ENCODE measurements around the gene WHAMM. TPM values are rescaled to one million over a fixed set of nuclear protein-coding genes. Genes with fewer than 3 reads are reported as not detected.
A peak's percentile ranks its signal among the peaks of the same experiment; 100 is the strongest.
"Not testable (repeated sequence)": the region's sequence is repeated elsewhere in the genome, so short reads cannot be mapped to it uniquely, and the experiment has no call there.

Gene WHAMM
- total RNA-seq, 2 donors from 2014 or later: 6.0 to 9.2 TPM

- no peak overlapping the region for H3K27ac ChIP-seq
- peaks cover 0 to 13% of the 10 kb centered on the region in 2 donors for H3K36me3 ChIP-seq (replicated peaks in 1 of 2; ENCODE audit: insufficient read depth in 1 of 2, low read depth in 2 of 2)
- intact Hi-C loops (cut with DNase I): no loop called here
- H3K4me3 ChIP-seq: no peak overlapping the region
- ATAC-seq (no peak), DNase-seq (no peak)
- H3K4me1 ChIP-seq: peaks cover 11% of the 10 kb centered on the region
- 89 to 95% methylated on average over 11 of the region's 11 CpGs for WGBS, 2 donors
- no peaks in the 10 kb centered on the region for H3K9me3 ChIP-seq
- H3K27me3 ChIP-seq: no peaks in the 10 kb centered on the region
- TF ChIP-seq CTCF (IDR thresholded peaks at IDR 0.05) (no peak), POLR2A (IDR thresholded peaks at IDR 0.05) (no peak)
These were observed 49.5 kb downstream of the WHAMM start for GRCh38 chr15:82858932-82859331.

- H3K4me1 ChIP-seq: peaks cover 21% of the 10 kb centered on the region
- no peak for DNase-seq
- H3K4me3 ChIP-seq: no peak overlapping the region
- no peak overlapping the region for H3K27ac ChIP-seq
- H3K27me3 ChIP-seq: no peaks in the 10 kb centered on the region
- H3K9me3 ChIP-seq: no peaks in the 10 kb centered on the region
- no peak for TF ChIP-seq POLR2A (IDR thresholded peaks at IDR 0.05)
- no peak for TF ChIP-seq CTCF (IDR thresholded peaks at IDR 0.05)
- ATAC-seq: no peak
- WGBS, 2 donors: 86 to 87% methylated on average over 6 of the region's 6 CpGs
- intact Hi-C loops (cut with DNase I): no loop called here
- H3K36me3 ChIP-seq (replicated peaks in 1 of 2; ENCODE audit: insufficient read depth in 1 of 2, low read depth in 2 of 2): peaks cover 0 to 13% of the 10 kb centered on the region in 2 donors
These were observed 53.5 kb downstream of the WHAMM start for GRCh38 chr15:82862886-82863285.

- Histone ChIP-seq H3K27me3 (no peaks in the 10 kb centered on the region), H3K9me3 (no peaks in the 10 kb centered on the region), H3K36me3 (replicated peaks in 1 of 2; ENCODE audit: insufficient read depth in 1 of 2, low read depth in 2 of 2) (peaks cover 0 to 5% of the 10 kb centered on the region in 2 donors), H3K4me3 (no peak overlapping the region), H3K4me1 (peaks cover 22% of the 10 kb centered on the region), H3K27ac (peak overlapping the region in 1 of 4 donors; percentile 24)
- WGBS, 2 donors: 45 to 50% methylated on average over 2 of the region's 2 CpGs
- intact Hi-C loops (cut with DNase I): no loop called here
- ATAC-seq: peak; percentile 30
- TF ChIP-seq CTCF (IDR thresholded peaks at IDR 0.05) (no peak), POLR2A (IDR thresholded peaks at IDR 0.05) (no peak)
- no peak for DNase-seq
These were observed 55.5 kb downstream of the WHAMM start for GRCh38 chr15:82864967-82865366.

GRCh38 chr15:82865581-82865980 is 56.2 kb downstream of the WHAMM start:
- H3K4me3 ChIP-seq; H3K9me3 ChIP-seq; intact Hi-C loops (cut with DNase I); ATAC-seq; H3K36me3 ChIP-seq (replicated peaks in 1 of 2; ENCODE audit: insufficient read depth in 1 of 2, low read depth in 2 of 2); H3K27me3 ChIP-seq: not testable (repeated sequence)
- peak in 1 of 4 donors; percentile 10 for DNase-seq
- Histone ChIP-seq H3K4me1 (peaks cover 28% of the 10 kb centered on the region), H3K27ac (peak overlapping the region in 2 of 4 donors; percentile 1 to 24)
- 31 to 36% methylated on average over 4 of the region's 4 CpGs for WGBS, 2 donors

- H3K4me3 ChIP-seq; H3K27me3 ChIP-seq; H3K9me3 ChIP-seq; ATAC-seq; DNase-seq; intact Hi-C loops (cut with DNase I); H3K36me3 ChIP-seq (replicated peaks in 1 of 2; ENCODE audit: insufficient read depth in 1 of 2, low read depth in 2 of 2): not testable (repeated sequence)
- Histone ChIP-seq H3K27ac (peak overlapping the region in 2 of 4 donors; percentile 1 to 19), H3K4me1 (peaks cover 32% of the 10 kb centered on the region)
- 74 to 94% methylated on average over 3 of the region's 3 CpGs for WGBS, 2 donors
These were observed 56.6 kb downstream of the WHAMM start for GRCh38 chr15:82865981-82866380.

GRCh38 chr15:82870727-82871320 is 61.4 kb downstream of the WHAMM start:
- intact Hi-C loops (cut with DNase I): no loop called here
- no peak overlapping the region for H3K4me3 ChIP-seq
- peaks cover 39% of the 10 kb centered on the region for H3K4me1 ChIP-seq
- peaks cover 0 to 7% of the 10 kb centered on the region in 2 donors for H3K36me3 ChIP-seq (replicated peaks in 1 of 2; ENCODE audit: insufficient read depth in 1 of 2, low read depth in 2 of 2)
- no peaks in the 10 kb centered on the region for H3K27me3 ChIP-seq
- no peaks in the 10 kb centered on the region for H3K9me3 ChIP-seq
- peak overlapping the region; percentile 6 to 77 (median 54) for H3K27ac ChIP-seq
- TF ChIP-seq CTCF (IDR thresholded peaks at IDR 0.05) (no peak), POLR2A (IDR thresholded peaks at IDR 0.05) (no peak)
- peak; percentile 17 for ATAC-seq
- WGBS, 2 donors: 28 to 68% methylated on average over 7 of the region's 7 CpGs
- no peak for DNase-seq
